Right ventricle myocardium inferior (tissue), 1 donor: Measurements from ENCODE around the gene KAT2A. TPM values are rescaled to one million over a fixed set of nuclear protein-coding genes. Genes with fewer than 3 reads are reported as not detected.

Source experiments
- ATAC-seq: fragments of 200-7000 bp; cut with Tn5 transposase; one replicate; pipeline ENCODE4 v1.9.1; 2020; ENCODE audit warnings: mild to moderate bottlenecking, moderate library complexity
- DNase-seq: peaks from one replicate; pipeline ENCODE4 v3.0.0; 2021; ENCODE audit errors: missing footprints
- intact Hi-C: fragments of 100-400 bp; cut with DNase I; formaldehyde crosslinking; loops from one replicate; pipeline ENCODE4 v1.11.0; 2022
- total RNA-seq: library from RNA; stranded (reverse); fragmentation: NEBNext Ultra II Directional; extraction: Animal tissue kit (Norgen Biotek cat#: 25700); gene quantifications from one replicate; pipeline ENCODE4 v1.2.1, GENCODE V29; 2021
- donor health status: DM: no; HTN: yes; CAD: no; lungs with severe emphysema.

Gene KAT2A
- total RNA-seq, 1 donor from 2014 or later: 22.0 TPM

DNA sequence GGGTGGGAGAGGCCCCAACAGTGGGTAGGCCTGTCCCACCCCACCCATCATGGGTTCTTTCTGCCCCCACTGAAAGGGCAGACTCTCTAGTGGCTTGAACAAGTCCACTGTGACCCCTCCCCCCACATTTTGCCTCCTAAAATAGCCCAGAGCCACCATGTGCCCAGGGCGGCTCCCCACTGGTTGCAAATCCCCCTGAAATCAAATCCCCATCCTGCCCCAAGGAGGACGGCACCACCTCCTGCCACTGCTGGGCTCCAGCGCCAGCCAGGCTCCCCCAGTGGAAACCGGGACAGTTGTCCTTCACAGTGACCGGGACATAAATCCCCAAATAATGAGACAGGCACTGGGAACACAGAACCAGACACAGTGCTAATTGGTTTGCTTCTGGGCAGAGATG, 43.4 kb downstream of the KAT2A start:
- ATAC-seq: no peak
- intact Hi-C loops: no loop called here
- no peak for DNase-seq

DNA sequence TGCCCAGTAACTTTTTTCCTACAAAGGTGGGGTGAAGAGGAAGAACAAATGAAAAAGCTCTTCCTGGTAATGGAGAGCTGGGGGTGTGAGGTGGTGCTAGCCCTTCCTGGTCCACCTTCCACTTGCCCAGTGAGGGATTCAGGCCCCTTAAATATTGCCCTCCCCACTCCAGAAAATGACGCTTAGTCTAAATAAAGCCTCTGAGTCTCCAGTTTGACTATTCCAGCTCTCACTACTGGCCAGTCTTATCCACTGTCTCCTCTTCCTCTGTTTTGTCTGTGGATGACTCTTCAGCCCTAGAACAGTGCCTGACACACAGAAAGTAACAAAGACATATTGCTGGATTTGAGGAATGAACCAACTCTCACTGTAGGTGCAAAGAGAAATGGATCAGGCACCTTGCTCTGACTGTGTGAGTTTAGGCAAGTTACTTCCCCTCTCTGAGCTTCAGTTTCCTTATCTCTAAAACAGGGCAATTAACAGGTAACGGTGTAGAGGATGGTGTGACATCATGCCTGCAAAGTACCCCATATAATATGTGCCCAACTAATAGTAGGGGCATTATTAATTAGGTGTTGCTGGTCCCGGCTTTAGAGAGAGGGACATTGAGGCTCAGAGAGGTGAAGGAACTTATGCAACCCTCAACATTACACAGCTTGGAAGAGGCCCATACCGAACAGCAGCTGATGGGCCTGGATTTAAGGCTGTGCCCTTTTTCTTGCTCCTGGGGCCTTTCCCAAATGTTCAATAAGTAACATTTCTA, 44.2 kb downstream of the KAT2A start:
- ATAC-seq: no peak

DNA sequence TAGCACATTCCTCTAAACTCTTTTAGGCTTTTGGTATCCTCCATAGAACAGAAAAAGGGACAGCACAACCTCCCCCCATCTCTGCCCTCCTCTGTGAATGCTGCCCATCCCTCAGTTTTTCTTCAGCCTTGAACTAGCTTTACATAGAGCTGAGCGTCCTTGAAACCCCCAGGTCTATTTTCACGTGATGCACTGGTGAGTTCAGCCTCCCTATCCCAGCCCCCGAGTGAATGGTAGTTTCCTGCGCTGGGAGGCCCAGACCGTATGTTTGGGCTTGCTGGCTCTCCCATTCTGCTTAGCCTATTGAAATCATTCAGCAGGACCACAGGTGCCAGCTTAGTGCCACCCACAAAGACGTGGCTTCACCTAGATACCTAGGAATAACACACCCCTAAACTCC, 45.4 kb downstream of the KAT2A start:
- intact Hi-C loops: no loop called here

More for the DNA sequence above, 44.2 kb downstream of the KAT2A start:
- intact Hi-C loops: no loop called here
- DNase-seq: no peak

DNA sequence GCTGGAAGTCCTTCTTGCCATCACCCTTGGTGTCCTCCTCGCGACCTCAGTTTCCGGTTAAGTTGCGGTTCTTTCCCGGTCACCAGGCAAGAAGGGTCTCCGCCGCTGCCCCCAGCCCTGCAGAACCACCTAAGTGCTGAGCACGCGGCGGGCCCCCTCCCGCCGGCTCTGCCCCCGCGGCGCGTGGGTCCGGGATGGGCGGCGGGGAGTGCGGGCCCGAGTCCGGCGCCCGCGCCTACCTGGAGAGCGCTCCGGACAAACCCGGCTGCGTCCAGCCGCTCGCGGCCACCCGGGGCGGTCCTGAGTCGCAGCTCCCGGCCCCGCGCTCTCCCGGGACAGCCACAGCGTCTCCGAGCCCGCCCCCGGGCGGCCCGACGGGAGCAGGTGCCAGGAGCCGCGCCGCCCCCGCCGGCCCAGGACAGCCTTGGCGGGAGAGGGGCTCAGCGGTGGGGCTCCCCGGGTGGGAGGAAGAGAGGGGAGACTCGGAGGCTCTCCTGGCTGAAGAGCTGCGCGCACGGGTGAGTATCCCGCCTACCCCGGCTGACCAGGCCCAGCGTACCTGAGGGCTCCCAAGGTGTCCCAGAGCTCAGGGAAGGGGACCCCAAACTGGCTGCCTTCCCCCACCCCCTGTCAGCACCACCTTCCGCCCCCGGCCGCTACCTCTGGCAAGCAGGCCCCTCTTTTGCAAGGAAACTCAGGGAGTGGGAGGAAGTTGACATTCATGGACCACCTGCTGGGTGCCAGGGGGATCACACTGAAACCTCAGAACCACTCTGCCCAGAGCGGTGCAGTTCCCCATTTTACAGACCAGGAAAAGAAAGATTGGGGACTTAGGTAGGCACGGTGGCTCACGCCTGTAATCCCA, 48.6 kb downstream of the KAT2A start:
- intact Hi-C loops: no loop called here
- DNase-seq (no peak), ATAC-seq (peak; percentile 37)

More for the DNA sequence above, 45.4 kb downstream of the KAT2A start:
- no peak for ATAC-seq
- no peak for DNase-seq

GRCh38 chr17:42071810-42072209, 49.4 kb downstream of the KAT2A start:
- intact Hi-C loops: no loop called here
- ATAC-seq: no peak
- DNase-seq: no peak

- ATAC-seq (no peak), DNase-seq (no peak)
- intact Hi-C loops: no loop called here
Measured at GRCh38 chr17:42068979-42069378, 52.2 kb downstream of the KAT2A start.

DNA sequence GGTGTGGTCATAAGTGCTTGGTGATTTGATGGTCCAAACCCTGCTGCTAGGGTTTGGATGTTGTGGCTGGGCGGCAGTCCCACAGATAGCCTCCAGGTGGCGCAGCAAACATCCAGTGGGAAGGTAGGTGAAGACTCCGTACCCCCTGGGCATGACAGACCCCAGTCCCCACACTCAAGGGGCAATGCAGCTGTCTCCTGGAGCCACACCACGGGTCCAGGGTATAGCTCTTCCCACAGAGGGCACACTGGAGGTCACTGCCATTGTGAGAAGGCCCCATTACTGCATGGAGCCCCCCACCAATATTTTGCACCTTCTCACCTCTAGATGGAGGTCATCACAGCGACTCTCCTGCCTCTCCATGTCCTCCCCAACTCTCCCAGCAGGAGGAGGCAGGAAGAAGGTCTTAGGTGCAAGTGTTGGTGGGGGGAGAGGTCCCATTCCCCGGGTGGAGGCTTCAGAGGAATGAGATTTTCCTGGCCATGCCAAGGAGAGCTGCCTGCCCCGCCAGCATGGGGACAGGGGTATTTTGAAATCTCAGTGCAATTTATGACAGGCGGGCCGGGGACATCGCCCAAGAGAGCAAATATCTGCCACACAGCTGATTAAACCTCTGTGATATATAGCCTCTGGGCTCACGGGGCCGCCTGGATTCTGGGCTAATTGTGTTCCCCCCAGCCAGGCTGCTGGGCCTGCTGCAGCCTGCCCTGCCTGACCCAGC, 53.6 kb downstream of the KAT2A start:
- intact Hi-C loops: no loop called here
- DNase-seq (no peak), ATAC-seq (peak; percentile 29)

GRCh38 chr17:42065201-42065600, 56.0 kb downstream of the KAT2A start:
- DNase-seq: no peak
- no peak for ATAC-seq
- intact Hi-C loops: no loop called here

Other genes with a start within 250 kb of the KAT2A start
- 32.3 TPM for gene ACLY, start 202.4 kb downstream of the KAT2A start, total RNA-seq
- 0.76 TPM for gene ODAD4, start 190.8 kb downstream of the KAT2A start, total RNA-seq
- 28.2 TPM for gene CNP, start 154.6 kb downstream of the KAT2A start, total RNA-seq
- 79.0 TPM for gene DNAJC7, start 103.9 kb downstream of the KAT2A start, total RNA-seq
- gene NKIRAS2, start 101.3 kb downstream of the KAT2A start, total RNA-seq: 47.1 TPM
- gene C17orf113, start 70.8 kb downstream of the KAT2A start, total RNA-seq: 0.73 TPM
- gene ZNF385C, start 22.9 kb downstream of the KAT2A start, total RNA-seq: 0.11 TPM
- 5.0 TPM for gene DHX58, start 8.7 kb downstream of the KAT2A start, total RNA-seq
- 0.11 TPM for gene HSPB9, start 1.4 kb upstream of the KAT2A start, total RNA-seq
- gene RAB5C, start 33.6 kb upstream of the KAT2A start, total RNA-seq: 45.6 TPM
- gene KCNH4, start 59.8 kb upstream of the KAT2A start, total RNA-seq: 0.24 TPM
- gene HCRT, start 64.1 kb upstream of the KAT2A start, total RNA-seq: not detected
- gene GHDC, start 73.1 kb upstream of the KAT2A start, total RNA-seq: 7.1 TPM
- gene STAT5B, start 155.0 kb upstream of the KAT2A start, total RNA-seq: 32.9 TPM
- gene STAT5A, start 167.1 kb upstream of the KAT2A start, total RNA-seq: 14.6 TPM